Stimulated activated CD8-positive, alpha-beta memory T cell treated with anti-CD3 and anti-CD28 coated beads, Interleukin-2, amount 100 ng/mL, for 48 hours (primary cell): ENCODE results near the gene ROS1.
"Not testable (repeated sequence)": the region's sequence is repeated elsewhere in the genome, so short reads cannot be mapped to it uniquely, and the experiment has no call there.

Experiments used
- DNase-seq, 2 donors: peaks; one replicate each; pipeline ENCODE4 v3.0.0-alpha.2; 2020; ENCODE audit warnings: low read depth in 2 of 2

The ROS1 gene

GRCh38 chr6:117425431-117426153 lies at the start of gene ROS1:
TSS of gene ROS1 (minus strand) at chr6:117425942. CDS start at chr6:117425656, 286 bp downstream.
- no peak for DNase-seq

GRCh38 chr6:117473401-117473800 lies 47.7 kb upstream of the ROS1 start:
- no peak for DNase-seq

- no peak for DNase-seq
Measured at GRCh38 chr6:117472667-117473066, 46.9 kb upstream of the ROS1 start.

GRCh38 chr6:117469791-117470190 lies 44.0 kb upstream of the ROS1 start:
- DNase-seq = no peak

- DNase-seq = no peak
Measured at GRCh38 chr6:117469356-117469755, 43.6 kb upstream of the ROS1 start.

- not testable (repeated sequence) for DNase-seq
Measured at GRCh38 chr6:117468527-117468926, 42.8 kb upstream of the ROS1 start.

GRCh38 chr6:117467876-117468275 lies 42.1 kb upstream of the ROS1 start:
- DNase-seq = no peak

- no peak for DNase-seq
Measured at GRCh38 chr6:117465691-117466090, 39.9 kb upstream of the ROS1 start.

GRCh38 chr6:117464700-117465099 lies 39.0 kb upstream of the ROS1 start:
- no peak for DNase-seq

- no peak for DNase-seq
Measured at GRCh38 chr6:117463762-117464665, 38.3 kb upstream of the ROS1 start.

GRCh38 chr6:117459204-117459944 lies 33.6 kb upstream of the ROS1 start:
- DNase-seq = no peak

- no peak for DNase-seq
Measured at GRCh38 chr6:117456998-117457397, 31.3 kb upstream of the ROS1 start.

- DNase-seq = no peak
Measured at GRCh38 chr6:117456250-117456649, 30.5 kb upstream of the ROS1 start.

- no peak for DNase-seq
Measured at GRCh38 chr6:117451671-117452070, 25.9 kb upstream of the ROS1 start.

- peak; percentile 17 for DNase-seq
Measured at GRCh38 chr6:117449549-117450439, 24.1 kb upstream of the ROS1 start.

- no peak for DNase-seq
Measured at GRCh38 chr6:117448732-117449485, 23.2 kb upstream of the ROS1 start.

GRCh38 chr6:117448011-117448410 lies 22.3 kb upstream of the ROS1 start:
- no peak for DNase-seq

- no peak for DNase-seq
Measured at GRCh38 chr6:117446861-117447260, 21.1 kb upstream of the ROS1 start.

- DNase-seq = no peak
Measured at GRCh38 chr6:117444600-117444999, 18.9 kb upstream of the ROS1 start.

- DNase-seq = not testable (repeated sequence)
Measured at GRCh38 chr6:117442313-117442712, 16.6 kb upstream of the ROS1 start.
